WTC11 (cell line): ENCODE data around the gene FETUB.

Experiments
- CREB1 ChIP-seq: sonication (generic); formaldehyde crosslinking; IDR thresholded peaks from 2 replicates; pipeline ENCODE4 v1.8.0; 2023; ENCODE audit warnings: mild to moderate bottlenecking, missing genetic modification reagents
- E2F5 ChIP-seq: sonication (generic); formaldehyde crosslinking; IDR thresholded peaks from 2 replicates; pipeline ENCODE4 v1.8.1; 2022; ENCODE audit warnings: mild to moderate bottlenecking, moderate library complexity, missing genetic modification reagents
- ELF4 ChIP-seq: sonication (generic); formaldehyde crosslinking; IDR thresholded peaks from 2 replicates; pipeline ENCODE4 v1.8.1; 2022; ENCODE audit warnings: low read depth, mild to moderate bottlenecking, moderate library complexity, missing genetic modification reagents
- ESRRA ChIP-seq: sonication (generic); formaldehyde crosslinking; IDR thresholded peaks from 2 replicates; pipeline ENCODE4 v1.8.1; 2022; ENCODE audit warnings: mild to moderate bottlenecking, missing genetic modification reagents, borderline replicate concordance
- FOXJ3 ChIP-seq: sonication (generic); formaldehyde crosslinking; IDR thresholded peaks from 2 replicates; pipeline ENCODE4 v1.9.0; 2021; ENCODE audit warnings: missing genetic modification reagents, mild to moderate bottlenecking, borderline replicate concordance
- IRF2 ChIP-seq: sonication (generic); formaldehyde crosslinking; IDR thresholded peaks from 2 replicates; pipeline ENCODE4 v1.8.0; 2022; ENCODE audit warnings: low read depth, missing genetic modification reagents, borderline replicate concordance
- ZNF138 ChIP-seq: sonication (generic); formaldehyde crosslinking; conservative IDR thresholded peaks from 2 replicates; pipeline ENCODE4 v1.8.1; 2022; ENCODE audit warnings: mild to moderate bottlenecking, moderate library complexity, missing genetic modification reagents
- TF ChIP-seq, protein P1 (sequence below): fragments of 200-600 bp; IDR thresholded peaks from 2 replicates; pipeline ENCODE4 v1.8.0; 2022; ENCODE audit warnings: antibody characterized with exemption
- TF ChIP-seq, protein P2 (sequence below): sonication (generic); formaldehyde crosslinking; IDR thresholded peaks from 2 replicates; pipeline ENCODE4 v1.8.1; 2023; ENCODE audit warnings: mild to moderate bottlenecking, missing genetic modification reagents

DNA sequence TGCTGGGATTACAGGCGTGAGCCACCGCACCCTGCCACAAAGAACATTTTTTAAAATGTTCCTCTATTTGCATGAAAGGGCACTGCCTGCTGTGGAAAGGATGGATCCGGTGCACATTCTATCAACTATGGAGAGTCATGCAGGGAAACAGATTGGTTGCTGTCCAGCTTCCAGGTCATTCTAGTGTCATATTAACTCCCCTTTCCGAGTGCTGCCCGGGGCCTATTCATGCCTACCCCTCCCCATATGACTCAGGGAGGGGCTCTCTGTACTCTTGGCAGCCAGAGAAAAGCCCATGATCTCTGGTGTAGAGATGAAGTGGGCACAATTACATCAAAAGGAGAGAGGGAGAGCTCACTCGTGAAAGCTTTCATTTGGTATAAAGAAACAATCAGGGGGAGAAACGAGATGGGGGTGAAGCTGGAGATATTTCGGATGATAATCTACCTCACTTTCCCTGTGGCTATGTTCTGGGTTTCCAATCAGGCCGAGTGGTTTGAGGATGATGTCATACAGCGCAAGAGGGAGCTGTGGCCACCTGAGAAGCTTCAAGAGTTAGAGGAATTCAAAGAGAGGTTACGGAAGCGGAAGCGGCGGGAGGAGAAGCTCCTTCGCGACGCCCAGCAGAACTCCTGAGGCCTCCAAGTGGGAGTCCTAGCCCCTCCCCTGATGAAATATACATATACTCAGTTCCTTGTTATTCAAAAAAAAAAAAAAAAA, 43.5 kb upstream of the FETUB start:
- TF ChIP-seq ELF4 (CRISPR knock-in tag) (no peak), FOXJ3 (no peak), E2F5 (CRISPR knock-in tag) (no peak), ESRRA (CRISPR knock-in tag) (no peak), IRF2 (CRISPR knock-in tag) (no peak), ZNF138 (CRISPR knock-in tag) (no peak), CREB1 (no peak)
- TF ChIP-seq, protein P1, sequence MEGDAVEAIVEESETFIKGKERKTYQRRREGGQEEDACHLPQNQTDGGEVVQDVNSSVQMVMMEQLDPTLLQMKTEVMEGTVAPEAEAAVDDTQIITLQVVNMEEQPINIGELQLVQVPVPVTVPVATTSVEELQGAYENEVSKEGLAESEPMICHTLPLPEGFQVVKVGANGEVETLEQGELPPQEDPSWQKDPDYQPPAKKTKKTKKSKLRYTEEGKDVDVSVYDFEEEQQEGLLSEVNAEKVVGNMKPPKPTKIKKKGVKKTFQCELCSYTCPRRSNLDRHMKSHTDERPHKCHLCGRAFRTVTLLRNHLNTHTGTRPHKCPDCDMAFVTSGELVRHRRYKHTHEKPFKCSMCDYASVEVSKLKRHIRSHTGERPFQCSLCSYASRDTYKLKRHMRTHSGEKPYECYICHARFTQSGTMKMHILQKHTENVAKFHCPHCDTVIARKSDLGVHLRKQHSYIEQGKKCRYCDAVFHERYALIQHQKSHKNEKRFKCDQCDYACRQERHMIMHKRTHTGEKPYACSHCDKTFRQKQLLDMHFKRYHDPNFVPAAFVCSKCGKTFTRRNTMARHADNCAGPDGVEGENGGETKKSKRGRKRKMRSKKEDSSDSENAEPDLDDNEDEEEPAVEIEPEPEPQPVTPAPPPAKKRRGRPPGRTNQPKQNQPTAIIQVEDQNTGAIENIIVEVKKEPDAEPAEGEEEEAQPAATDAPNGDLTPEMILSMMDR, result no peak
- TF ChIP-seq, protein P2, sequence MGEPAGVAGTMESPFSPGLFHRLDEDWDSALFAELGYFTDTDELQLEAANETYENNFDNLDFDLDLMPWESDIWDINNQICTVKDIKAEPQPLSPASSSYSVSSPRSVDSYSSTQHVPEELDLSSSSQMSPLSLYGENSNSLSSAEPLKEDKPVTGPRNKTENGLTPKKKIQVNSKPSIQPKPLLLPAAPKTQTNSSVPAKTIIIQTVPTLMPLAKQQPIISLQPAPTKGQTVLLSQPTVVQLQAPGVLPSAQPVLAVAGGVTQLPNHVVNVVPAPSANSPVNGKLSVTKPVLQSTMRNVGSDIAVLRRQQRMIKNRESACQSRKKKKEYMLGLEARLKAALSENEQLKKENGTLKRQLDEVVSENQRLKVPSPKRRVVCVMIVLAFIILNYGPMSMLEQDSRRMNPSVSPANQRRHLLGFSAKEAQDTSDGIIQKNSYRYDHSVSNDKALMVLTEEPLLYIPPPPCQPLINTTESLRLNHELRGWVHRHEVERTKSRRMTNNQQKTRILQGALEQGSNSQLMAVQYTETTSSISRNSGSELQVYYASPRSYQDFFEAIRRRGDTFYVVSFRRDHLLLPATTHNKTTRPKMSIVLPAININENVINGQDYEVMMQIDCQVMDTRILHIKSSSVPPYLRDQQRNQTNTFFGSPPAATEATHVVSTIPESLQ (CRISPR knock-in tag), result no peak
